ENCODE results near the gene LEUTX.
A peak's percentile ranks its signal among the peaks of the same experiment; 100 is the strongest.

Gene LEUTX

DNA sequence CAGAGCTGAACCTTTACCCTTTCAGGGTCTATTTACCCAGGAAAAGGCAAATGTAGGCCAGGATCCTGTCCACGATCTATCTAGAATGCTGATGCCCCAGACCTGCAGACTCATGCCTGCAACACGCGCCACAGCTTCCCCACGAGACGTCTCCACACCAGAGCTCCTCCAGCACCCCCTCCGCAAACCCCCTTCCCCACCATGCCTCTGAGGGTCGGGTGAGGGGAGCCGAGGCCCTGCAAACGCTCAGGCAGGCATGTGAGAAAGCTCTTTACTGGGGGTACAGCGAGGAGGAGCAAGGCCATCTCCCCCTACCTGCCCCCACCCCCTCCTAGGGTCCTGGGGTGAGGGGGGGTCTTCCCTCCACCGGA, 46.4 kb downstream of the LEUTX start:
- DNase-seq, result no peak

DNA sequence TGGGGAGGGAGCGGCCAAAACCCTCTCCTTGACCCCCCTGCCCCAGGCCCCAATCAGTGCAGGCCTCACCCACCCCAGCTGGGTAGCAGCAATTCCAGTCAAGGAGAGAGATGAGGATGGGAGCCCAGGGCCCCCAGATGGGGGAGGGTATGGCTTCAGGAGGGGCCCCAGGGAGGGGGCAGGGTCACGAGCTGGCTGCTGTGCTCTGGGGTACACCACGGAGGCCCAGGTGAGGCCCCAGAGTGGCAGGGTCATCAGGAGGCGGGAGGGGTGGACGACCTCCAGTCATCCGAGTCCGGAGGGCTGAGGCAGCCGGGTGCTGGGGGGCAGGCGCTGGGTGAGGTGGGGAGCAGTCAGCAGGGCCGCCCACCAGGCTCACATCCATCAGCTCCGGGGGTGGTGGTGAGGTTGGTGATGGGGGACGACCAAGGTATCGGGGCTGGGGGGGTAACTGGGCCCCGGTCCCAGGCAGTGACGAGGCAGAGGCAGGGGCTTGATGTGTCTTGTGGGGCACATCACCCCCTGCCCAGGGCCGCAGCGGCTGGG, 47.0 kb downstream of the LEUTX start:
- DNase-seq, result no peak

DNA sequence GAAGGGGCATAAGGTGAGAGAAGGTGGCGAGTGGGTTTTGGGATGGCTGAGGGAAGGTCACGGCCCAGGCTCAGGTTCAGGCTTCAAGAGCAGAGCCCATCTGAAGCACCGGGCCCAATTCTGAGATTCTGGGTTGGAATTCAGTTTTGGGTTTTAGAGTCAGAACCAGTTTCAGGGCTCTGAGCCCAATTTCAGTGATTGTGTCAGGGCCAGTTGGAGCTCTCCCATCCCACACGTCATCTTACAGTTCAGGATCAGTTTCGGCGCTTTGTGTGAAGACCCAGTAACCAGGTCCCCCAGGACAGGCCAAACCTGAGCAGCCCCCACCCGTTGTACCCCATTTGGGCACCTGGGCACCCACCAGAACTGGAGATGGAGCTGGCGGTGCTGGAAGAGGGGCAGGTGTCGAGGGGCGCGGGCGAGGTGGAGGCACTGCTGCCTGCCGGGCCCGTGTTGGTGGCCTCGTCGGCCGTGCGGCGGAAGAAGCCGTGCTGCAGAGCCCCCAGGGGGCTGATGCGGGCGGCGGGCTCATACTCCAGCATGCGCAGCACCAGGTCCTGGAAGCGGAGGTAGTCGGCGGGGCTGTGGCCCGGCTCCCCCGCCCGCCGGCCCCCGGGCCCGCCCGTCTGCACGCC, 47.8 kb downstream of the LEUTX start:
- no peak for DNase-seq

DNA sequence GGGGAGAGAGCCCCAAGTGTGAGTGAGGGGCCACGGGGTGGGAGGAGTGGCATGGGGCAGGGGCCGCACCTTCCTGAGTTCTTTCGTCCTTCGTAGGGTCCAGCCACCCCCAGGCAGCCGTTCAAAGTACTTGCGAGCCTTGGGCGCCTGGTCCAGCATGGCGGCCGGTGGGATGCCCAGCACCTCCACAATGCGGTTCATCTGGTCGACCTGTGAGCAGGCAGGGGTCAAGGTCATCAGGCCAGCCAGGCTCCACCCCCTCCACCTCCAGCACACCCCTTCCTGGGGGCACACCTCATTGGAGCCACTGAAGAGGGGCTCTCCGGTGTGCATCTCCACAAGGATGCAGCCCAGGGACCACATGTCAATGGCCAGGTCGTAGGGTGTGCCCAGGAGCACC, 48.6 kb downstream of the LEUTX start:
- no peak for DNase-seq

DNA sequence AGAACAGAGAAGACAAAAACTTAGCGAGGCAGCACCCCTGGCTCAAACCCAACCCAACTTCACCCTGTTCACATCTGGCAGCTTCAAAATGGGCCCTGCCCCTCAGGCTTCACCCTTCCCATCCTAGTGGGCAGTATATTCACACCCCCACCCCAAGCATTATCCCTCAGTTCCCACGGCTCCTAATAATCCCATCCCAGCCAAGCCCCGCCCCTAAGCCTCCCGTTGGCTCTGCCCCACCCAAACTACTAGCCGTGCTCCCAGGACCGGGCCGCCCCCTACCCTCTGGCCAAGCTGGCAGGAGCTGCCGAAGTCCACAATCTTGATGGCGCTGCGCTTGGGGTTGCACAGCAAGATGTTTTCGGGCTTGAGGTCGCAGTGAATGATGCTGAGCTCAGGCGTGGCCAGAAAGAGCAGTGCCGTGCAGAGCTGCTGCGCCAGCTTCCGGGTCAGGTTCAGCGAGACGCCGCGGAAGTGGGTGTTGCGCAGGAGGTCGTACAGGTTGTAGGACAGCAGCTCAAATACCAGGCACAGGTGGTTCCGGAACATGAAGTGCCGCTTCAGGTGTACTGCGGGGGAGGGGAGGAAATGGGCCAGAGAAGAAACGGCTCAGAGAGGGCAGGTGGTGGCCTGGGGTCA, 49.5 kb downstream of the LEUTX start:
- DNase-seq, result peak; percentile 27

DNA sequence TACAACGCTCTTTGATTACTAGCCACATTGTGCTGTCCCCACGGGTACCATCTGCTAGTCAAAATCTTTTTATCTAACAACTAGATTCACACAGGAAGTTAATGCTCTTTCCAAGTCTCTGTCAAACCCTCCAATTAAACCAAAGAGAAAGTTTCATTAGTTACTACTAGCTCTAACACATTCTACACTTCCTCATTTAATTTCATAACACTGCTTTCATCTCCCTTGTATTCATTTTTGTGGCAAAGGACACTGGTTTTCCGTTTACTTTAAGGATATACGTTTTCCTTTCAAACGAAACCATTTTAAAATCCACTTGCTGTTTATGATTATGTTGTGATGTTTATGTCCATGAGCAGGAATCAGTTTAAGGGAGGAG, 50.0 kb downstream of the LEUTX start:
- no peak for DNase-seq

DNA sequence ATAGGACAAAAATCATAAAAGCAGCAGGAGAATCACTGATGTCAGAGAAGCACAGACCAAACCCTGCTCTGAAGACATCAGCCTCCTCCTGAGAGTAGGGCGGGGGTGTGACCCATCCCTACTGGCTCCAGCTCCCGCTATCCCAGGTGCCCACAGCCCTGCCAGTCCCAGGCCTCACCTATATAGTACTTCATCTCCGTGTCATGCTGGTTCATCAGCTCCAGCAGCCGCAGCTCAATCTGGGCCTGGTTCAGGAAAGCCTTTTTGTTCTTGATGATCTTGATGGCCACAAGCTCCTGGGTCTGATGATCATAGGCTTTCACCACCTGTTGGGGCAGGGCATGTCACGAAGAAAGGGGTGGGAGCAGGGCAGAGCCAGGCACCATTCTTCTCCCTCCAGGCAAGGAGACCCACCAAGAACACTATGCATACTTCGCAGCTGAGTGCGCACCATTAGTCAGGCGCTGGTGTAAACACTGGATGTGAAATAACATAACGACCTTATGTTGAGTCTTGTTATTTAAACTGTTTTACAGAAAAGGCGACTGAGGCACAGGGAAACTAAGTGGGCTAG, 51.1 kb downstream of the LEUTX start:
- DNase-seq, result no peak

DNA sequence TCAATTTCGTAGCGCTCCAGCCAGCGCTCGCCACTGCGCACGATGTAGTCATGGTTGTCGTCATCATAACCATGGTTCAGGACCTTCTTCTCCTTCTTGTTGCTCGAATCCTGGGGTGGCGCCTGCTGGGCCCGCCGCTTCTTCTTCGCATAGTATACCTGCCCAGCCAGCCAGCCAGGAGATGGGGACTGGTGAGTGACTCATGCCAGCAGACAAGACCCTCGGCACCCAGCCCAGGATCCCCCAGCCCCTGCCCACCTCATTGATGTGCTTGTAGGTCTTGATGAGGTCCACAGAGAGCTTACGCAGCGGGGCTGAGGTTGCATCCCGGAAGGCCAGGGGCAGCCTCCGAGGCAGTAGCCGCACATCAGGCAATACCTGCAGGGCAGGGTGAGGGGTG, 51.8 kb downstream of the LEUTX start:
- no peak for DNase-seq

DNA sequence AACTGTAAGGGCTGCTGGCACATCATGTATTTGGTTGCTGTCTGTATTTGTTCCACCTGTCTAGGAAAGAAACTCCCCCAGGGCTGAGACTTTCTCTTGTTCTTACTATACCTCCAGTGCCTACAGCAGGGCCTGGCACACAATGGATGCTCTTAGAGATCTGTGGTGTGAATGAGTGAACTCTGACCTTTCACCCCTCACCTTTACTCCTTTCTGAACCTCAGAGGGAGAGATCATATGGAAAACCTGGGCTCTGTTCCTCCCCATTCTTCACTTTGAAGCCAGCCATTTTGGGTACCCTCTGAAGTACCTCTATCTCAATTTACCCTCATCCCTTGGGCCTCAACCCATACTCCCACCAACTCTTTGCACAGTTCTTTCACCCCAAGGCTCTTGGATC, 52.2 kb downstream of the LEUTX start:
- no peak for DNase-seq

DNA sequence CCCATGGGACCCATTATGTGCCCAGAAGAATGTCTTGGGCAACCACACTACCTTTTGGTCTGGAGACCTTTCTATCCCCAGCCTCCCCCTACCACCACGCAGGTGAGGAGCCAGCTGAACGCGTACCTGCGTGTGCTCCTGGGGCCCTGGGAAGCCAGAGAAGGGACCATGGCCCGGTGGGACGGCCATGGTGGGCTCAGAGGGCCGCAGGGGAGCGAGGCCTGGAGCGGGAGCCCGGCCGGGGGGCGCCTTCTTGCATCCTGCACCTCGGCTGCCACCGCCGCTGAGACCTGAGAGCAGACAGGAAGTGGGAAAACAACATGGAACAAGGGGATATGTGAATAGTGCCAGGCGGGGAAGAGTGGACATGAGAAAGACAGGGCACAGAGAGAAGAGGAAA, 53.0 kb downstream of the LEUTX start:
- DNase-seq, result no peak

DNA sequence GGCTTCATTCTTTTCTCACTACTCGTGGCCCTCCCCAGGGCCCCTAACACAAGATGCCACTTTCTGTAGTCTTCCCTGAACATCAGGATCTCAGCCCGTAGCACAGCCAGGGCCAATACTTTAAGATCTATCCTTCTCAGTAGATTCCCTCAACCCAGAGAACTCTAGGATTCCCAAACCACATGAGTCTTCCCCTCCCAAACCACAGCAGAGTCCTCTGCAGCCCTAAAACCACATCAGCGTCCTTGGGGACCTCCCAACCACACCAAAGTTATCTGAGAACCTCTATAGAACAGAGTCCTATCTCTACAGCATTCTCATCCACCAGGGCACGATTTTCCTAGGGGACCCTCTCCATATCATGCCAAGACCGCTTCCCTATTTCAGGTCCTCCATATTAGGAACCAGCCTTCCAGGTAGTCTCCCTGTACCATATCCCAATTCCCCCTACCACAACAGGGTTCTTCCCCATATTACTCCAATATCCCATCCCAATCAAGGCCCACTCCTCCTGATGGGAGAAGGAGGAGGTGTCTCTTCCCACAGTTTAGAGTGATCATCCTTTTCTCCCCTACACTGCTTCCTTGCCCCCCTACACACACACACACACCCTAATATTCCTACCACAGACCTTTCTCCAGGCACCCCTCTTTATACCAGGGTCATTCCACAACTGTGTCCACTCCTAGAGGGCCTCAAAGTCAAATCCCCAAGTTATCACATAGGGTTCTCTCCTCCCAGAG, 53.9 kb downstream of the LEUTX start:
- peak; percentile 15 for DNase-seq

DNA sequence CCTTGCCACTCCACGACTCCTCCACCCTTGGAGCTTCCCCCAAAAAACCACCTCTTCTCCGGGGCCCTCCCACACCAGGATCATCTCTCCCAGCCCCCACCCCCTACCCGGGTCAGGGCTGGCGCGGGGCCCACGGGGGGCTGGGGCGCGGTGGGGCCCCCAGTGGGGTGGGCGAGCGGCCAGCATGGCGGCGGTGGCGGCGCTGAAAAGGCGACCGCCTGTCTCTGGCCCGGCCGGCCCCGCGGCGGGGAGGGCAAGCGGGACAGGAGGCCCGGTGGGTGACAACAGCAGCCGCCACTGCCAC, 54.5 kb downstream of the LEUTX start:
- DNase-seq, result no peak

DNA sequence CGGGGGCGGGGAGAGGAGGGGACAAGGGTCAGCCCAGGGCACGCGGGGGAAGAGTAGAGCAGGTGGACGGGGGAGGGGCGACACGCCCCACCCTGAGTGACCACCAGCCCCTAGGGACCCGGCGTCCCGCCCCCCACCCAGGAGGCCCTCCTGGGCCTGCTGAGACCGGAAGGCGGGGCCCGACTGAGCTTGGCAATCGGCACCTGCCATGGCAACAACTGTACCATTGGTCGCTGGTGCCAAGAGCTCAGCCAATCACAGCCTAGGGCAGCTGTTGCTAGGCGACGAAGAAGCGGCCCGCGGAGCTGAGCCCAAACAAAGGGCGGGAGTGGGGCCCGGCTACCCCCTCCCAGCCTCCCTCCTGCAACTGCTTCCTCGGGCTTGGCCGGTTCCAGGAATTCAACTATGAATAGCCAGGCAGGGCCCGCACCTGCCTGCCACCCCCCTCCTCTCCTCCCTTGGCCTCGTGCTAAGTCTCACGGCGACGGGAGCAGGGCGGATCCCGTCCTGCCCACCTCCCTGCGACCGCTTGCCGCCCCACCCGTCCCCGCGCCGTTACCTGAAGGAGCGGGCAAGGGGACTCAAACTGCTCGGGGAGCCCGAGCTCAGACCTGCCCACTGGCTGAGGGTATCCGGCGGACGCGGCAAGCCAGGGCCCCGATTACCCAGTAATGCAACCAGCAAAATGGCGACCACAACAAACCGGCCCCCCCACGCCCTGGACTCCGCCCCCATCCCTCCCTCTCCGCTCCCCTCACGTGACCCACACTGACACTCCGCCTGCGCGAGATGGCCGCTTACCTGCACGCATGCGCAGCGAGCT, 55.0 kb downstream of the LEUTX start, which contains the start of gene DYRK1B:
Gene DYRK1B, minus strand, starts transcription at position 699 of the 823 bp plus-strand sequence. CDS start 2,295 bp downstream, outside the sequence.
- DNase-seq, result peak; percentile 98

DNA sequence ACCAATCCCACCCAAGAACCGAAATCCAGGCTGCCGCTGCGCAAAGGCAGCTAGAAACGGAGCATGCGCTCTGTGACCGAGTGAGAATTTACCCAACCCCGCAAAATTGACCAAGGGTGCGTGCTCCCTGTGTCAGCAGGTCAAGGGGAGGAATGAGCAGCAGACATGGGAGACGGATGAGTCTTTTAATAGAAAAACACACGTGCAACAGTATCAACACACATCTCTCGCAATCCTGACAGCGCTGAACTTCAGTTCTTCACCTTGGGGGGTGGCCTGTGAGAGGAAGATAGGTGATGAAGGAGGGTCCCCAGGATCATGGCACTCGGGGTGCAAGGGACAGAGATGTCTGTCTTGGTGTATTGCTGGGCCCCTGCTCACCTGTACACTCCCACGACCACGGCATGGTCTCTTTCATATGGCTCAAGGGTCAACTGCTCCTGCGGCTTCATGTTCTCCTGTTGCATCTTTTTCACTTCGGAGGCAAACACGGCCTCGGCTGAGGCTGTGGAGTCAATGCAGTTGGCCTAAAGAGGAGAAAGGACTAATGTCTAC, 55.7 kb downstream of the LEUTX start:
- no peak for DNase-seq
